GM23248 (cell line): ENCODE results near the gene CNTLN. TPM values are rescaled to one million over a fixed set of nuclear protein-coding genes. Genes with fewer than 3 reads are reported as not detected.

Experiments
- DNase-seq: peaks from one replicate; pipeline ENCODE4 v3.0.0-alpha.2; 2015
- H2AFZ ChIP-seq: fragments of 200-600 bp; sonication (generic); 2 replicates; pipeline ENCODE4 v1.6.1; 2016; ENCODE audit warnings: antibody characterized with exemption
- H3F3A ChIP-seq: fragments of 200-600 bp; sonication (generic); 2 replicates; pipeline ENCODE4 v1.6.1; 2016; ENCODE audit warnings: mild to moderate bottlenecking, antibody characterized with exemption, mixed run types; ENCODE audit not compliant: insufficient read depth
- H3K27ac ChIP-seq: fragments of 200-600 bp; sonication (generic); 2 replicates; pipeline ENCODE4 v1.5.1; 2016; ENCODE audit warnings: mild to moderate bottlenecking
- H3K27me3 ChIP-seq: fragments of 200-600 bp; sonication (generic); replicated peaks from 2 replicates; pipeline ENCODE4 v1.6.1; 2016; ENCODE audit warnings: mild to moderate bottlenecking; ENCODE audit not compliant: insufficient read depth
- H3K36me3 ChIP-seq: fragments of 200-600 bp; sonication (generic); 2 replicates; pipeline ENCODE4 v1.6.1; 2016; ENCODE audit warnings: low read depth, mild to moderate bottlenecking
- H3K4me1 ChIP-seq: fragments of 200-600 bp; sonication (generic); 2 replicates; pipeline ENCODE4 v1.6.1; 2016; ENCODE audit warnings: mild to moderate bottlenecking; ENCODE audit not compliant: insufficient read depth
- H3K4me2 ChIP-seq: fragments of 200-600 bp; sonication (generic); one replicate; pipeline ENCODE4 v1.6.1; 2016; ENCODE audit warnings: mild to moderate bottlenecking; ENCODE audit not compliant: unreplicated experiment
- H3K4me3 ChIP-seq: fragments of 200-600 bp; sonication (generic); 2 replicates; pipeline ENCODE4 v1.5.1; 2016; ENCODE audit warnings: mild to moderate bottlenecking
- H3K79me2 ChIP-seq: fragments of 200-600 bp; sonication (generic); 2 replicates; pipeline ENCODE4 v1.6.1; 2016; ENCODE audit warnings: mild to moderate bottlenecking; ENCODE audit not compliant: insufficient read depth
- H3K9ac ChIP-seq: fragments of 200-600 bp; sonication (generic); 2 replicates; pipeline ENCODE4 v1.6.1; 2016; ENCODE audit warnings: mild to moderate bottlenecking
- H3K9me2 ChIP-seq: fragments of 200-600 bp; sonication (generic); 2 replicates; pipeline ENCODE4 v1.6.1; 2016; ENCODE audit warnings: mixed run types, mild to moderate bottlenecking, moderate library complexity; ENCODE audit not compliant: insufficient read depth
- H3K9me3 ChIP-seq: fragments of 200-600 bp; sonication (generic); one replicate; pipeline ENCODE4 v1.6.1; 2017; ENCODE audit warnings: low read depth
- H4K20me1 ChIP-seq: fragments of 200-600 bp; sonication (generic); 2 replicates; pipeline ENCODE4 v1.6.0; 2016; ENCODE audit not compliant: insufficient read depth
- EZH2 ChIP-seq: fragments of 200-600 bp; sonication (generic); IDR thresholded peaks from 2 replicates; pipeline ENCODE4 v1.6.1; 2018; ENCODE audit warnings: antibody characterized with exemption, mild to moderate bottlenecking; ENCODE audit not compliant: insufficient read depth, poor library complexity, severe bottlenecking
- EZH2phosphoT487 ChIP-seq: fragments of 200-600 bp; sonication (generic); IDR thresholded peaks from 2 replicates; pipeline ENCODE4 v1.6.1; 2018; ENCODE audit warnings: antibody characterized with exemption, moderate library complexity, mild to moderate bottlenecking, low read depth; ENCODE audit not compliant: insufficient read depth
- WGBS, 2 experiments: methylation state at CpG; one replicate each; pipeline ENCODE4 v1.1.6; 2015 to 2017; ENCODE audit warnings: low lambda C conversion rate in 2 of 2, low coverage in 1 of 2; ENCODE audit errors: missing lambda C conversion rate in 2 of 2; 5-methylcytosine and 5-hydroxymethylcytosine counted together
- in situ Hi-C: fragments of 300-500 bp; cut with MboI; formaldehyde crosslinking; loops from 2 replicates; pipeline ENCODE4 v1.15.0; 2020
- polyA plus RNA-seq: library from polyadenylated mRNA; unstranded; fragments of >200 nt; fragmentation: Nextera tagmentation; extraction: Ambion mirVana; gene quantifications from 2 replicates; pipeline ENCODE4 v1.2.1, GENCODE V29; 2016
- total RNA-seq: library from RNA; depleted of rRNA; stranded (reverse); fragments of >200 nt; shearing (Covaris generic); gene quantifications from 2 replicates; pipeline ENCODE4 v1.2.3, GENCODE V29; 2014

CNTLN gene
- total and polyA plus RNA-seq, 2 experiments from 2014 or later: 4.8 to 7.2 TPM

- Histone ChIP-seq H2AFZ (no peak overlapping the region), H3K9me3 (no peaks in the 10 kb centered on the region), H3K4me2 (no peak overlapping the region), H3K9me2 (no peaks in the 10 kb centered on the region), H3K4me1 (no peaks in the 10 kb centered on the region), H3K79me2 (peaks cover 61% of the 10 kb centered on the region), H3K27ac (no peak overlapping the region), H3K9ac (no peak overlapping the region), H3F3A (no peaks in the 10 kb centered on the region), H3K36me3 (no peaks in the 10 kb centered on the region), H3K27me3 (no peaks in the 10 kb centered on the region), H4K20me1 (no peaks in the 10 kb centered on the region), H3K4me3 (no peak overlapping the region)
- DNase-seq: no peak
- in situ Hi-C loops: no loop called here
- 84 to 89% methylated on average over 8 of the region's 8 CpGs for WGBS, 2 experiments
- no peak for TF ChIP-seq EZH2
- no peak for TF ChIP-seq EZH2phosphoT487
Observed at GRCh38 chr9:17204611-17205152, 69.8 kb downstream of the CNTLN start.

DNA sequence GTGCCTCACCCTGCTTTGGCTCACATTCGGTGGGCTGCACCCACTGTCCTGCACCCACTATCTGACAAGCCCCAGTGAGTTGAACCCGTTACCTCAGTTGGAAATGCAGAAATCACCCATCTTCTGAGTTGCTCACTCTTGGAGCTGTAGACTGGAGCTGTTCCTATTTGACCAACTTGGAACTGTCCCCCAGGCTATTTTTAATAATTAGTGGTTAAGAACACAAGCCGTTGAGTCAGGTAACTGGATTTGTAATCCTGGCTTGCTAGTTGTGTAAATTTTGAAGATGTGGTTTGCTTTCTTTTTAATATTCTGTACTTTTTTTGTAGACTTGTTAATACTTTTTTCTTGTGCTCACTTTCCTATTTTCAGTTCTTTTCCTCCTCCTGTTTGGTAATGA is 81.2 kb downstream of the CNTLN start:
- H3K27ac ChIP-seq: no peak overlapping the region
- H3K4me3 ChIP-seq: no peak overlapping the region
- H4K20me1 ChIP-seq: no peaks in the 10 kb centered on the region
- TF ChIP-seq EZH2 (no peak), EZH2phosphoT487 (no peak)
- no peaks in the 10 kb centered on the region for H3K36me3 ChIP-seq
- 72% methylated on average over 3 of the region's 3 CpGs for WGBS, 2 experiments
- no peak overlapping the region for H2AFZ ChIP-seq
- no peaks in the 10 kb centered on the region for H3K9me3 ChIP-seq
- H3K27me3 ChIP-seq: no peaks in the 10 kb centered on the region
- no peak overlapping the region for H3K9ac ChIP-seq
- peaks cover 28% of the 10 kb centered on the region for H3K79me2 ChIP-seq
- no peak overlapping the region for H3K4me2 ChIP-seq
- no peaks in the 10 kb centered on the region for H3K9me2 ChIP-seq
- H3K4me1 ChIP-seq: no peaks in the 10 kb centered on the region
- in situ Hi-C loops: no loop called here
- peak; percentile 26 for DNase-seq
- H3F3A ChIP-seq: no peaks in the 10 kb centered on the region

DNA sequence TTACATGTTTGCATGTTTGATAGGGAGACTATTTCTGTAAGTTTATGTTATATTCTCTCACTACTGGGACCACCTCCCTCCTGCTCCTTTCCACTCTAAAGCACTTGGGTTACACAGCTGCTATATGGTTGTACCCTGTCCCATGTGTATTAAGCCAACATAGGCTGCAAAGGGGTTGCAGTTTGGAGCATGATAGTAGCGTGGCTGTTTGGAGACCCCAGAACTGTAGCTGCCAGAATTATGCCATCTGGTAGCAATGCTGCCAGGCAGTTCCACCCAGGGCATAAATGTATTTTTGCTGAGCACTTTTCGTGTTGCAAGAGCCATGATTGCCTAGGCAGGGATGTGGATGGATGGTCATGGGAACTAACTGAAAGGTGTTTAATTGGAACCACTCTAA is 81.8 kb downstream of the CNTLN start:
- Histone ChIP-seq H3K27ac (no peak overlapping the region), H3K9me3 (no peaks in the 10 kb centered on the region), H4K20me1 (no peaks in the 10 kb centered on the region), H3K4me2 (no peak overlapping the region), H3K27me3 (no peaks in the 10 kb centered on the region), H3K9me2 (no peaks in the 10 kb centered on the region), H2AFZ (no peak overlapping the region), H3K4me1 (no peaks in the 10 kb centered on the region), H3F3A (no peaks in the 10 kb centered on the region), H3K4me3 (no peak overlapping the region), H3K9ac (no peak overlapping the region), H3K79me2 (peaks cover 28% of the 10 kb centered on the region), H3K36me3 (no peaks in the 10 kb centered on the region)
- in situ Hi-C loops: no loop called here
- TF ChIP-seq EZH2phosphoT487: no peak
- WGBS, 2 experiments: 67 to 81% methylated on average over 2 of the region's 2 CpGs
- DNase-seq: no peak

GRCh38 chr9:17217272-17217671 is 82.4 kb downstream of the CNTLN start:
- TF ChIP-seq EZH2phosphoT487 (no peak), EZH2 (no peak)
- Histone ChIP-seq H3K9ac (no peak overlapping the region), H3K4me1 (no peaks in the 10 kb centered on the region), H3K79me2 (peaks cover 28% of the 10 kb centered on the region), H3K9me2 (no peaks in the 10 kb centered on the region), H3F3A (no peaks in the 10 kb centered on the region), H4K20me1 (no peaks in the 10 kb centered on the region), H3K9me3 (no peaks in the 10 kb centered on the region), H3K27me3 (no peaks in the 10 kb centered on the region), H3K36me3 (no peaks in the 10 kb centered on the region), H2AFZ (no peak overlapping the region), H3K27ac (no peak overlapping the region), H3K4me3 (no peak overlapping the region), H3K4me2 (no peak overlapping the region)
- DNase-seq: no peak
- in situ Hi-C loops: no loop called here
- 96 to 98% methylated on average over 2 of the region's 2 CpGs for WGBS, 2 experiments

GRCh38 chr9:17219261-17219660 is 84.4 kb downstream of the CNTLN start:
- peak; percentile 27 for DNase-seq
- no peak overlapping the region for H3K4me2 ChIP-seq
- no peaks in the 10 kb centered on the region for H3K9me2 ChIP-seq
- H3K27me3 ChIP-seq: no peaks in the 10 kb centered on the region
- no peaks in the 10 kb centered on the region for H3K9me3 ChIP-seq
- no peak overlapping the region for H3K9ac ChIP-seq
- in situ Hi-C loops: no loop called here
- H3F3A ChIP-seq: no peaks in the 10 kb centered on the region
- H3K4me1 ChIP-seq: no peaks in the 10 kb centered on the region
- H3K36me3 ChIP-seq: no peaks in the 10 kb centered on the region
- no peaks in the 10 kb centered on the region for H4K20me1 ChIP-seq
- H3K4me3 ChIP-seq: no peak overlapping the region
- TF ChIP-seq EZH2phosphoT487 (no peak), EZH2 (no peak)
- H2AFZ ChIP-seq: no peak overlapping the region
- no peak overlapping the region for H3K27ac ChIP-seq
- H3K79me2 ChIP-seq: peaks cover 18% of the 10 kb centered on the region
